ENCODE data around the gene CEP128.

Gene CEP128

GRCh38 chr14:80491131-80491530 is 450.4 kb downstream of the CEP128 start:
- DNase-seq (ENCODE audit: low read depth, low spot score): peak; percentile 31

GRCh38 chr14:80489513-80489912 is 452.0 kb downstream of the CEP128 start:
- DNase-seq (ENCODE audit: low read depth, low spot score): no peak

GRCh38 chr14:80485764-80486163 is 455.8 kb downstream of the CEP128 start:
- no peak for DNase-seq (ENCODE audit: low read depth, low spot score)

- DNase-seq (ENCODE audit: low read depth, low spot score): peak; percentile 79
These were observed 458.2 kb downstream of the CEP128 start for GRCh38 chr14:80483331-80483730.

- DNase-seq (ENCODE audit: low read depth, low spot score): no peak
These were observed 464.0 kb downstream of the CEP128 start for GRCh38 chr14:80477388-80478160.

- DNase-seq (ENCODE audit: low read depth, low spot score): peak; percentile 25
These were observed 466.5 kb downstream of the CEP128 start for GRCh38 chr14:80475074-80475473.

GRCh38 chr14:80468331-80469122 is 473.0 kb downstream of the CEP128 start:
- DNase-seq (ENCODE audit: low read depth, low spot score): peak; percentile 39

GRCh38 chr14:80465546-80466220 is 475.9 kb downstream of the CEP128 start:
- no peak for DNase-seq (ENCODE audit: low read depth, low spot score)

- DNase-seq (ENCODE audit: low read depth, low spot score): no peak
These were observed 476.9 kb downstream of the CEP128 start for GRCh38 chr14:80464531-80465149.

- DNase-seq (ENCODE audit: low read depth, low spot score): peak; percentile 28
These were observed 485.3 kb downstream of the CEP128 start for GRCh38 chr14:80456209-80456608.

- no peak for DNase-seq (ENCODE audit: low read depth, low spot score)
These were observed 486.5 kb downstream of the CEP128 start for GRCh38 chr14:80455031-80455430.

GRCh38 chr14:80448267-80448666 is 493.3 kb downstream of the CEP128 start:
- no peak for DNase-seq (ENCODE audit: low read depth, low spot score)

- no peak for DNase-seq (ENCODE audit: low read depth, low spot score)
These were observed 494.1 kb downstream of the CEP128 start for GRCh38 chr14:80447392-80447791.
